ENCODE data around the gene PPP1R8. TPM values are rescaled to one million over a fixed set of nuclear protein-coding genes. Genes with fewer than 3 reads are reported as not detected.

The PPP1R8 gene
- total RNA-seq, 1 donor from 2014 or later: 42.9 TPM

DNA sequence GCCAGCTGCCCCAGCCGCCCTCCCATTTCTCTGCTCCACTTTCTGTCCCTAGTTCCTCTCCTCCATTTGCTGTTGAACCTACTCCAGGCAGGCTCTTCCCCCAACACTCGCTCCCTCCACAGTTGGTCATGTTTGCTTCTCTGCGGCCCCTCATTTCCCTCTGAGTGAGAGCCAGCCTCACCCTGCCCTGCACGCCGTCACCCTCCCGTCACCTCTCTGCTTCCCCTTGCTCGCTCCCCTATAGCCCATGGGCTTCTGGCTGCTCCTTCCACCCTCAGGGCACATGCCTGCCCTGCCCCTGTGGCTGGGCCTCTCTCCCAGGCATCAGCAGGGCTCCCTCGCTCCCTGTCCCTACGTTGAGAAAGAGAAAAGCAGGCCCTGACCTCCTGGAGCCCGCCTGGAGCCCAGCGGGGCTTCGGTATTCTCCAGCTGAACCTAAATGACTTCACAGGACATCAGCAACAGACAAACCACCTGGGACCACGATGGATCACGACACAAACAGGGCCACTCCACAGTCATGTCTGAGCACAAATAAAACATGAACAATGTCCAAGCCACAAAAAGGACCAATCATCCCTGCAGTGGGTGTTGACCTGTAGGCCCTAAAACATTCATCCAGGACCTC, 28.5 kb downstream of the PPP1R8 start:
- H3K27ac Mint-ChIP-seq: no peak overlapping the region
- TF ChIP-seq CTCF (IDR thresholded peaks at IDR 0.05; ENCODE audit: unreplicated experiment): no peak
- no peaks in the 10 kb centered on the region for H3K36me3 Mint-ChIP-seq
- no peak overlapping the region for H3K4me3 Mint-ChIP-seq
- H3K9me3 Mint-ChIP-seq: no peaks in the 10 kb centered on the region
- H3K4me1 Mint-ChIP-seq: peaks cover 7% of the 10 kb centered on the region
- no peaks in the 10 kb centered on the region for H3K27me3 Mint-ChIP-seq (ENCODE audit: low read depth)
- no peak for DNase-seq (ENCODE audit: low spot score in 2 of 2, unreplicated experiment in 2 of 2)

DNA sequence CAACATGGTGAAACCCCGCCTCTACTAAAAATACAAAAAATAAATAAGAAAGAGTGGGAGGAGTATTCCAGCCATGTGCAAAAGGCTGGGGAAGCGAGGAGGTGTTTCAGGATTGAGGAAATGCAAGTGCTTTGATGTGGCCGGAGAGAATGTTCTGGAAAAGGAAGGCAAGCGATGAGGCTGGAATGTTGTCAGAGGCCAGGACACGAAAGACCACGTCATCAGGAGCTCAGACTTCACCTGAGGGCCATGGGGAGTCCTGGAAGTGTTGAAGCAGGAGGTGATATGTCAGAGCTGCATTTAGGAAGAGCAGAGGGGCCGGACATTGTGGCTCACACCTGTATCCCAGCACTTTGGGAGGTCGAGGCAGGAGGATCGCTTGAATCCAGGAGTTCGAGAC, 30.9 kb downstream of the PPP1R8 start:
- H3K27ac Mint-ChIP-seq: no peak overlapping the region
- H3K36me3 Mint-ChIP-seq: no peaks in the 10 kb centered on the region
- H3K4me1 Mint-ChIP-seq: peaks cover 10% of the 10 kb centered on the region
- no peaks in the 10 kb centered on the region for H3K27me3 Mint-ChIP-seq (ENCODE audit: low read depth)
- no peaks in the 10 kb centered on the region for H3K9me3 Mint-ChIP-seq
- DNase-seq (ENCODE audit: low spot score in 2 of 2, unreplicated experiment in 2 of 2): no peak
- TF ChIP-seq CTCF (IDR thresholded peaks at IDR 0.05; ENCODE audit: unreplicated experiment): no peak
- no peak overlapping the region for H3K4me3 Mint-ChIP-seq

GRCh38 chr1:27862004-27862403, 31.4 kb downstream of the PPP1R8 start:
- H3K27me3 Mint-ChIP-seq (ENCODE audit: low read depth): no peaks in the 10 kb centered on the region
- no peak for TF ChIP-seq CTCF (IDR thresholded peaks at IDR 0.05; ENCODE audit: unreplicated experiment)
- H3K27ac Mint-ChIP-seq: no peak overlapping the region
- H3K9me3 Mint-ChIP-seq: no peaks in the 10 kb centered on the region
- no peaks in the 10 kb centered on the region for H3K36me3 Mint-ChIP-seq
- peaks cover 11% of the 10 kb centered on the region for H3K4me1 Mint-ChIP-seq
- H3K4me3 Mint-ChIP-seq: no peak overlapping the region
- no peak for DNase-seq (ENCODE audit: low spot score in 2 of 2, unreplicated experiment in 2 of 2)

GRCh38 chr1:27862671-27863537, 32.3 kb downstream of the PPP1R8 start:
- Mint-ChIP-seq H3K4me3 (no peak overlapping the region), H3K9me3 (no peaks in the 10 kb centered on the region), H3K27me3 (ENCODE audit: low read depth) (no peaks in the 10 kb centered on the region), H3K27ac (no peak overlapping the region), H3K4me1 (peaks cover 15% of the 10 kb centered on the region), H3K36me3 (no peaks in the 10 kb centered on the region)
- TF ChIP-seq CTCF (IDR thresholded peaks at IDR 0.05; ENCODE audit: unreplicated experiment): no peak
- DNase-seq (ENCODE audit: low spot score in 2 of 2, unreplicated experiment in 2 of 2): no peak

GRCh38 chr1:27863538-27863915, 32.9 kb downstream of the PPP1R8 start:
- H3K27me3 Mint-ChIP-seq (ENCODE audit: low read depth): no peaks in the 10 kb centered on the region
- peaks cover 12% of the 10 kb centered on the region for H3K4me1 Mint-ChIP-seq
- no peak for TF ChIP-seq CTCF (IDR thresholded peaks at IDR 0.05; ENCODE audit: unreplicated experiment)
- no peaks in the 10 kb centered on the region for H3K36me3 Mint-ChIP-seq
- no peak overlapping the region for H3K4me3 Mint-ChIP-seq
- H3K27ac Mint-ChIP-seq: no peak overlapping the region
- DNase-seq (ENCODE audit: low spot score in 2 of 2, unreplicated experiment in 2 of 2): no peak
- H3K9me3 Mint-ChIP-seq: no peaks in the 10 kb centered on the region
